Smooth muscle cell (in vitro differentiated cells): ENCODE results near the gene GPRC5A. TPM values are rescaled to one million over a fixed set of nuclear protein-coding genes. Genes with fewer than 3 reads are reported as not detected.
A peak's percentile ranks its signal among the peaks of the same experiment; 100 is the strongest.

ENCODE experiments used
- DNase-seq: peaks from one replicate; lab custom pipeline; 2025; ENCODE audit not compliant: unreplicated experiment; lab: John Stamatoyannopoulos, UW
- H2AFZ ChIP-seq: fragments of 200-600 bp; sonication (generic); 2 replicates; pipeline ENCODE4 v1.6.0; 2016; ENCODE audit warnings: antibody characterized with exemption, low read depth, mild to moderate bottlenecking
- H3F3A ChIP-seq: fragments of 200-600 bp; sonication (generic); 2 replicates; pipeline ENCODE4 v1.6.0; 2017; ENCODE audit warnings: antibody characterized with exemption, low read depth
- H3K27ac ChIP-seq: fragments of 200-600 bp; sonication (generic); 2 replicates; pipeline ENCODE4 v1.5.1; 2016; ENCODE audit warnings: low read depth, mild to moderate bottlenecking
- H3K27me3 ChIP-seq: fragments of 200-600 bp; sonication (generic); 2 replicates; pipeline ENCODE4 v1.6.1; 2016; ENCODE audit warnings: low read depth, mild to moderate bottlenecking
- H3K36me3 ChIP-seq: fragments of 200-600 bp; sonication (generic); 2 replicates; pipeline ENCODE4 v1.5.1; 2016; ENCODE audit warnings: low read depth
- H3K4me1 ChIP-seq: fragments of 200-600 bp; sonication (generic); 2 replicates; pipeline ENCODE4 v1.5.1; 2016; ENCODE audit warnings: low read depth
- H3K4me2 ChIP-seq: fragments of 200-600 bp; sonication (generic); 2 replicates; pipeline ENCODE4 v1.6.0; 2016; ENCODE audit warnings: mild to moderate bottlenecking
- H3K4me3 ChIP-seq: fragments of 200-600 bp; sonication (generic); 2 replicates; pipeline ENCODE4 v1.5.1; 2016; ENCODE audit warnings: mild to moderate bottlenecking
- H3K79me2 ChIP-seq: fragments of 200-600 bp; sonication (generic); 2 replicates; pipeline ENCODE4 v1.6.0; 2016; ENCODE audit warnings: low read depth, mild to moderate bottlenecking
- H3K9ac ChIP-seq: fragments of 200-600 bp; sonication (generic); 2 replicates; pipeline ENCODE4 v1.6.0; 2016; ENCODE audit warnings: low read depth
- H3K9me3 ChIP-seq: fragments of 200-600 bp; sonication (generic); replicated peaks from 2 replicates; pipeline ENCODE4 v1.5.1; 2016; ENCODE audit warnings: low read depth
- H4K20me1 ChIP-seq: fragments of 200-600 bp; sonication (generic); 2 replicates; pipeline ENCODE4 v1.6.0; 2016; ENCODE audit warnings: low read depth
- CTCF ChIP-seq: fragments of 200-600 bp; sonication (generic); IDR thresholded peaks from 2 replicates; pipeline ENCODE4 v1.5.1; 2017; ENCODE audit warnings: borderline replicate concordance, mild to moderate bottlenecking, antibody characterized with exemption; ENCODE audit not compliant: insufficient read depth, poor library complexity, severe bottlenecking
- WGBS: methylation state at CpG from one replicate; pipeline ENCODE4 v1.1.7; 2016; ENCODE audit warnings: low lambda C conversion rate; 5-methylcytosine and 5-hydroxymethylcytosine counted together
- polyA plus RNA-seq: library from polyadenylated mRNA; unstranded; fragments of >200 nt; fragmentation: Nextera tagmentation; extraction: Ambion mirVana; gene quantifications from 2 replicates; pipeline ENCODE4 v1.2.1, GENCODE V29; 2016
- total RNA-seq: library from RNA; depleted of rRNA; stranded (reverse); fragments of >200 nt; gene quantifications from 2 replicates; pipeline ENCODE4 v1.2.3, GENCODE V29; 2014

GPRC5A gene
- total and polyA plus RNA-seq, 2 experiments from 2014 or later: 13.6 to 39.2 TPM

GRCh38 chr12:12916135-12916944 lies 25.0 kb downstream of the GPRC5A start:
- no peaks in the 10 kb centered on the region for H3F3A ChIP-seq
- H3K4me2 ChIP-seq: no peak overlapping the region
- no peaks in the 10 kb centered on the region for H3K9me3 ChIP-seq
- H3K9ac ChIP-seq: no peak overlapping the region
- H3K27ac ChIP-seq: no peak overlapping the region
- H2AFZ ChIP-seq: peak overlapping the region; percentile 15
- WGBS: 45% methylated on average over 19 of the region's 19 CpGs
- peaks cover 3% of the 10 kb centered on the region for H3K79me2 ChIP-seq
- H3K36me3 ChIP-seq: no peaks in the 10 kb centered on the region
- peak; percentile 98 for TF ChIP-seq CTCF
- peaks cover 4% of the 10 kb centered on the region for H3K4me1 ChIP-seq
- no peak overlapping the region for H3K4me3 ChIP-seq
- H3K27me3 ChIP-seq: no peaks in the 10 kb centered on the region
- DNase-seq: peak; percentile 53
- no peaks in the 10 kb centered on the region for H4K20me1 ChIP-seq

- no peaks in the 10 kb centered on the region for H3K79me2 ChIP-seq
- H4K20me1 ChIP-seq: no peaks in the 10 kb centered on the region
- H3K27ac ChIP-seq: no peak overlapping the region
- H3K4me3 ChIP-seq: no peak overlapping the region
- H3K4me1 ChIP-seq: peaks cover 4% of the 10 kb centered on the region
- H3K27me3 ChIP-seq: no peaks in the 10 kb centered on the region
- H3K9ac ChIP-seq: no peak overlapping the region
- TF ChIP-seq CTCF: no peak
- H3K9me3 ChIP-seq: no peaks in the 10 kb centered on the region
- H3K36me3 ChIP-seq: no peaks in the 10 kb centered on the region
- WGBS: 90% methylated on average over 2 of the region's 2 CpGs
- no peak overlapping the region for H3K4me2 ChIP-seq
- H3F3A ChIP-seq: no peaks in the 10 kb centered on the region
- no peak overlapping the region for H2AFZ ChIP-seq
- DNase-seq: no peak
Observed at GRCh38 chr12:12917517-12917916, 26.2 kb downstream of the GPRC5A start.

- 89% methylated on average over 6 of the region's 6 CpGs for WGBS
- H3K36me3 ChIP-seq: no peaks in the 10 kb centered on the region
- H3K27ac ChIP-seq: no peak overlapping the region
- TF ChIP-seq CTCF: no peak
- no peak overlapping the region for H3K9ac ChIP-seq
- no peaks in the 10 kb centered on the region for H4K20me1 ChIP-seq
- H3K4me1 ChIP-seq: peaks cover 2% of the 10 kb centered on the region
- H3K9me3 ChIP-seq: no peaks in the 10 kb centered on the region
- no peak overlapping the region for H3K4me2 ChIP-seq
- H3K79me2 ChIP-seq: no peaks in the 10 kb centered on the region
- H2AFZ ChIP-seq: no peak overlapping the region
- DNase-seq: no peak
- no peak overlapping the region for H3K4me3 ChIP-seq
- no peaks in the 10 kb centered on the region for H3F3A ChIP-seq
- H3K27me3 ChIP-seq: no peaks in the 10 kb centered on the region
Observed at GRCh38 chr12:12918781-12919389, 27.5 kb downstream of the GPRC5A start.
